ENCODE measurements around the gene GPC6. TPM values are rescaled to one million over a fixed set of nuclear protein-coding genes. Genes with fewer than 3 reads are reported as not detected.

Gene GPC6
- total and polyA plus RNA-seq, 2 donors (not counting 3 experiments of a cell fraction or from before 2014, with no cell fraction given), result 0.01 TPM; not detected in 1

DNA sequence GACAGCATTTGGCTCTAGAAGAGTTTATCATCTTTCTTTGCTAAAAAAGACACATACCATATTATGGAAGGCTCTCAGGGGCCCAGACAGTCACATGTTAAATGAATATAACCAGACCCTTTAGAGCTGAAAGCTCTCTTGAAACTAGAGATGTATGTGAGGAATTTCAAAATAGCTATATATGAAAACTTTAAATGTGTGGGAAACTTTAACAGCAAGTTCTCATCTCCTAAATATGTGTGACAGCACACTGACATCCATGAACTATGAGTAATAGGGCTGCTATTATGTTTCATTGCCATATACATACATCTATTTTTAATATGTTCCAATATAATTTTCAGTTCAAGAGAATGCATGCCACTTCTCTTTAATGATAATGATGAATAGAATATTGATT lies 509.5 kb downstream of the GPC6 start:
- BruUV-seq (replicated peaks), result no TSS peak
- H3K27ac ChIP-seq (ENCODE audit: insufficient read depth, low read depth, low read length), result no peak overlapping the region
- H3K4me1 ChIP-seq (ENCODE audit: control insufficient read depth, extremely low read depth, insufficient read depth, low read length), result no peaks in the 10 kb centered on the region
- dilution Hi-C loops (cut with MboI; ENCODE audit: extremely low pct_ligation_motif_present, low sequenced_read_pairs) (no loop called here), intact Hi-C loops (cut with micrococcal nuclease) (no loop called here)
- no peak overlapping the region for H3K4me2 ChIP-seq (ENCODE audit: insufficient read depth, low read length)
- no peaks in the 10 kb centered on the region for H3K9me1 ChIP-seq (replicated peaks; ENCODE audit: control insufficient read depth, extremely low read depth, insufficient read depth, low read length)
- TF ChIP-seq MYC (IDR thresholded peaks at IDR 0.05; ENCODE audit: low read depth, low read length), result no peak
- TF ChIP-seq, protein P1, sequence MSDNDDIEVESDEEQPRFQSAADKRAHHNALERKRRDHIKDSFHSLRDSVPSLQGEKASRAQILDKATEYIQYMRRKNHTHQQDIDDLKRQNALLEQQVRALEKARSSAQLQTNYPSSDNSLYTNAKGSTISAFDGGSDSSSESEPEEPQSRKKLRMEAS (IDR thresholded peaks at IDR 0.05; ENCODE audit: insufficient read depth, insufficient read length), result no peak
- no peak for TF ChIP-seq GATA2 (IDR thresholded peaks at IDR 0.05; ENCODE audit: insufficient read depth, insufficient read length, low read depth, low read length)
- H3K9me3 ChIP-seq (replicated peaks; ENCODE audit: control insufficient read depth, insufficient read depth, low read length), result no peaks in the 10 kb centered on the region
- ChIA-PET POLR2A (no interaction called here), CTCF (no interaction called here)
- H3K9ac ChIP-seq (replicated peaks; ENCODE audit: extremely low read depth, insufficient read depth, low read length), result no peak overlapping the region
- FAIRE-seq, result no peak
- H3K79me2 ChIP-seq (ENCODE audit: control insufficient read depth, insufficient read depth, low read length), result no peaks in the 10 kb centered on the region
- H3K36me3 ChIP-seq (ENCODE audit: control insufficient read depth in 2 of 2, extremely low read depth in 1 of 2, insufficient read depth in 2 of 2, low read length in 2 of 2), result no peaks in the 10 kb centered on the region
- no peaks in the 10 kb centered on the region for H4K20me1 ChIP-seq (replicated peaks; ENCODE audit: control insufficient read depth, extremely low read depth, insufficient read depth, low read length)
- DNase-seq (ENCODE audit: low read depth, low spot score), result no peak
- H3K27me3 ChIP-seq (ENCODE audit: control insufficient read depth in 2 of 2, insufficient read depth in 2 of 2, low read length in 2 of 2), result no peaks in the 10 kb centered on the region
- no peak overlapping the region for H2AFZ ChIP-seq (ENCODE audit: low read depth, low read length)
- H3K4me3 ChIP-seq (replicated peaks in 1 of 3; ENCODE audit: insufficient read depth in 1 of 3, low read depth in 1 of 3, low read length in 3 of 3), result no peak overlapping the region

DNA sequence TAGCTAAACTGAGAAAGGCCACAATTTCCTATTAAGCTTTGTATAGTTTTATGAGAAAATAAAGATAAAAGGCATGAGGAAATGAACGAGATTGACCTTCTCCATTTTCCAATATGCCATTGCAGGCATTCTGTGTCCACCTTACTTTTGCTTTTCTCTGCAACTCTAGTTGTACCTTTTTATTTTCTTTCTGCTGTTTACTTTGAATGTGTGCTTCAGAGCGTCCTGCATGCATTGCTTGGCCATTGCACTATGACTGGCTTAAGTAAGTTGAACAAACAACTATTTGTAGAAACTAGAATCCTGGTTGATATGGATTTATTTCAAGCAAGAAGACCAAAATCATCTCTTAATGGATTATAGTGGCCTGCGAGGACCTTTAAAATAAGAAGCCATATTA lies 510.3 kb downstream of the GPC6 start:
- CTCF ChIA-PET, result no interaction called here
- intact Hi-C loops (cut with micrococcal nuclease), result no loop called here

More for the DNA sequence above, 510.3 kb downstream of the GPC6 start:
- dilution Hi-C loops (cut with MboI; ENCODE audit: extremely low pct_ligation_motif_present, low sequenced_read_pairs), result no loop called here
- POLR2A ChIA-PET, result no interaction called here
- no peak overlapping the region for H3K27ac ChIP-seq (ENCODE audit: insufficient read depth, low read depth, low read length)
- no peaks in the 10 kb centered on the region for H3K27me3 ChIP-seq (ENCODE audit: control insufficient read depth in 2 of 2, insufficient read depth in 2 of 2, low read length in 2 of 2)
- H3K9ac ChIP-seq (replicated peaks; ENCODE audit: extremely low read depth, insufficient read depth, low read length), result no peak overlapping the region
- no peaks in the 10 kb centered on the region for H3K4me1 ChIP-seq (ENCODE audit: control insufficient read depth, extremely low read depth, insufficient read depth, low read length)
- no peaks in the 10 kb centered on the region for H3K79me2 ChIP-seq (ENCODE audit: control insufficient read depth, insufficient read depth, low read length)
- no peaks in the 10 kb centered on the region for H4K20me1 ChIP-seq (replicated peaks; ENCODE audit: control insufficient read depth, extremely low read depth, insufficient read depth, low read length)
- FAIRE-seq (no peak), DNase-seq (ENCODE audit: low read depth, low spot score) (no peak)
- no peak overlapping the region for H2AFZ ChIP-seq (ENCODE audit: low read depth, low read length)
- no peak overlapping the region for H3K4me2 ChIP-seq (ENCODE audit: insufficient read depth, low read length)
- H3K9me1 ChIP-seq (replicated peaks; ENCODE audit: control insufficient read depth, extremely low read depth, insufficient read depth, low read length), result no peaks in the 10 kb centered on the region
- H3K36me3 ChIP-seq (ENCODE audit: control insufficient read depth in 2 of 2, extremely low read depth in 1 of 2, insufficient read depth in 2 of 2, low read length in 2 of 2), result no peaks in the 10 kb centered on the region
- TF ChIP-seq POLR2A (IDR thresholded peaks at IDR 0.05; ENCODE audit: low read depth, low read length) (no peak), JUN (IDR thresholded peaks at IDR 0.05; ENCODE audit: borderline replicate concordance, insufficient read depth, insufficient read length, low read depth) (no peak)
- TF ChIP-seq, protein P1 (IDR thresholded peaks at IDR 0.05; ENCODE audit: insufficient read depth, insufficient read length), result no peak
- BruUV-seq (replicated peaks), result no TSS peak
- no peak overlapping the region for H3K4me3 ChIP-seq (replicated peaks in 1 of 3; ENCODE audit: insufficient read depth in 1 of 3, low read depth in 1 of 3, low read length in 3 of 3)
- no peaks in the 10 kb centered on the region for H3K9me3 ChIP-seq (replicated peaks; ENCODE audit: control insufficient read depth, insufficient read depth, low read length)

Data from endothelial cell of umbilical vein (primary cell).